Tongue (tissue), 3 donors: Measurements from ENCODE around the gene CCDC85C. TPM values are rescaled to one million over a fixed set of nuclear protein-coding genes. Genes with fewer than 3 reads are reported as not detected.

Experiments used
- DNase-seq: peaks from one replicate; pipeline ENCODE4 v3.0.0-alpha.2; 2015
- small RNA-seq: library from RNA; depleted of rRNA; stranded (forward); fragments of <200 nt; gene quantifications from one replicate; pipeline ENCODE3, GENCODE V24; 2014; ENCODE audit warnings: low replicate concordance
- total RNA-seq: library from RNA; depleted of rRNA; stranded (reverse); fragments of >200 nt; gene quantifications from one replicate; pipeline ENCODE4 v1.2.3, GENCODE V29; 2014

The CCDC85C gene
- total RNA-seq, 1 donor from 2014 or later, result 8.4 TPM

DNA sequence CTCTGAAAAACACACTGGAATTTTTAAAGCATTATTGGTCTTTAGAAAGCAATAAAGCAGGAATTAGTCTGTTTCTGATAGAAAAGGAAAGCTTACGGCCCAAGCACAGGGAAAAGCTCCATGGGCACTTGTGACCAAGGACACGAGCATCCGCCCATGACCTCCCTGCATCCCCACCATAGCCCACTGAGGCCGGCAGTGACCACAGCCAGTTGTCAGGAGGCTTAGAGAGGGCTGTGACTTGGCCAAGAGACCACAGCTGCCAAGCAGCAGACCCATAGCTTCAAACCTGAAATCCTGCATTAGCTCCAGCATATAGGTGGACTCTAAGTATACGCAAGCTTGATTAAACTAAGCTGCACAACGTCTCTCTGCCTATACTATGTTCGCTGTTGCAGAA lies 132.3 kb downstream of the CCDC85C start:
- DNase-seq, result no peak

DNA sequence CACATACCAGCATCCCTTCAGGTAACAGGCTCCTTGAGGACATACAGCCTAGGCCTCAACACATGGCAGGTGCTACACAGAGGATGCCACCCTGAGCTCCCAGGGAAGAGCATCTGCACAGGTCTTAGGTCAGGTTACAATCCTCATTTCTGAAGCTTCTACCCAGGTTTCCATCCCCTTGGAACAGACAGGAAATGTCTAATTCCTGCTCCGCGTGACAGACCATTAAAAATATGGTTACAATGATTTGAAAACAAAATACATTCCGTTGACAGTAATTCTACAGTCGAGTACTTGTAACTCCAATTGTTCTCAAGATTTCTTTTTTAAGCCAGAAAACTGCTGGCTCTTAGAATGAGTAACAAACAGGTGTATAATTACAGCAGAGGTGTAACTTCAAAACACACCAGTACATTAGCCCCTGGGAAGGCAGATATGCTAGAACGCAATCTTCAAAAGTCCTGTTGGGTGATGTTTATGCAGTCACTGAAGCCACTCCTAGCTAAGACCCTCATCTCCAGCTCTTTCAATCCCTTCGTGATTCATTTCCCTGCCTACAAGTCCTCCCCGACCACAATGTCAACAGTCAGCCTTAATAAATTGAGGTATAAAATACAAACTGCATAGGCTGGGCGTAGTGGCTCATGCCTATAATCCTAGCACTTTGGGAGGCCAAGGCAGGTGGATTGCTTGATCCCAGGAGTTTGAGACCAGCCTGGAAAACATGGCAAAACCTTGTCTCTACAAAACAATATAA lies 135.0 kb downstream of the CCDC85C start:
- DNase-seq, result no peak

- DNase-seq, result no peak
Observed at GRCh38 chr14:99468081-99468480, 135.9 kb downstream of the CCDC85C start.

GRCh38 chr14:99467336-99468078 lies 136.5 kb downstream of the CCDC85C start:
- peak; percentile 64 for DNase-seq

- no peak for DNase-seq
Observed at GRCh38 chr14:99466758-99467157, 137.2 kb downstream of the CCDC85C start.

GRCh38 chr14:99465288-99465687 lies 138.7 kb downstream of the CCDC85C start:
- no peak for DNase-seq

GRCh38 chr14:99463974-99464373 lies 140.0 kb downstream of the CCDC85C start:
- no peak for DNase-seq

DNA sequence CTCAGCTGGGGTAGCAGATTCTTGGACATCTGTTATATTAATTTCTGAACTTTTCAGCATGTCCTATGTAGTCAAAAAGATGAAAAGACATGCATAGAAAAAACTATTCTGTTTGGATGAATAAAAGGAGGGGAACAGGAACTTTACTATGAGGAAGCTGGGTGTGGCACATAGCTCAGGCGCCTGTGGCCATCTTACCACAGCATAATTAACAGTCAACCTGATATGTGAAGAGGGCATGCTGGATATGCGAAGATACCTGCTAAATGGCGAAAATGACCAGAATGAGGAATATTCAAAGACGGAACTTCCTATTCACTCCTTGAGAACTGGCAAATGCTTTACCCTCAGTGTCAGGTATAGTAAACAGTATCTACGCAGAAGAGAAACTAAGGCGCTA lies 141.8 kb downstream of the CCDC85C start:
- DNase-seq, result no peak

DNA sequence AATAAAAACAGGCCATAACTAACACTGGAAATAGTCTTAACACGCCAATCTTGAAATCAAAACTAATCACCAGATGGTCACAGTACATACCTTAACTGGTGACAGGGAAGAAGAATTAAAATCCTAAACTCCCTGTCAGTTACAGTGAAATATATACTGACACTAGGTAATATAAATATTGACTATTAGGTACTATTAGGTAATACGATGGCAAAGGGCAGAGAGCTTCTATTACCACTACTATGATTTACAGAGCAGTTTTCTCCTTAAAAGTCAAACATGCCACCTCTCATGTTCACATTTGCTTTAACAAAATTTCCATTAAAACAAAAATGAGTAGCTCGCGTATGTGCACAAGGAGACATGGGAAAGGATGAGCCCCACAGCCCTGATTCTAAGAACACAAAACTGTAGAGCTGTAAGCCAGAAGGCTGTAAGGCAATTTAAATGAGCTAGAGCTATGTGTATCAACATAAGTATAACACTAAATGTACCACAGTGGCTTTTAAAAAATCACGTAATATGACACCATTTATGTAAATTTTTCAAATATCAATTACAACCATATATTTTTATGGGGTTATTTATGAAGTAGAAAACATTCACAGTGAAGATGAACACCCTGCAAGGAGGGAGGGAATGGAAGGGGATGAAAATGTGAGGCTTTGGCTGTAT lies 142.5 kb downstream of the CCDC85C start:
- DNase-seq, result no peak

DNA sequence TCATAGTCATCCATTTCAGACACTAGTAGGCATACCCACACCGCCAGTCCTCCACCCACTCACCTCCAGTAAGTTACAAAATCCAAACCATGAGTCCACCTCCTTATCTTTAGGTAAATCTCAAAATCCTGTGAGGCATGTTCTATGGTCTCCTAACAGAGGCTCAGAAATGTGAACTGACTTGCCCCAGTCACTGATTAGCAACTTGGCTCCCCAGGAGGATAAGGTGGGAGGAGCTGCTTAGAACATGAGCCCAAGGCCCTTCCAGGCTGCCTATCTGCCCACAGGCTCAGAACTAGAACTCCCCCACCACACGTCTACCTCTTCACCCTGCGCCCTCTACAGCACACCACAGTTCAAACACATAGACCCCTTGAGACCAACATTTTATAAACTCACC lies 143.2 kb downstream of the CCDC85C start:
- no peak for DNase-seq

DNA sequence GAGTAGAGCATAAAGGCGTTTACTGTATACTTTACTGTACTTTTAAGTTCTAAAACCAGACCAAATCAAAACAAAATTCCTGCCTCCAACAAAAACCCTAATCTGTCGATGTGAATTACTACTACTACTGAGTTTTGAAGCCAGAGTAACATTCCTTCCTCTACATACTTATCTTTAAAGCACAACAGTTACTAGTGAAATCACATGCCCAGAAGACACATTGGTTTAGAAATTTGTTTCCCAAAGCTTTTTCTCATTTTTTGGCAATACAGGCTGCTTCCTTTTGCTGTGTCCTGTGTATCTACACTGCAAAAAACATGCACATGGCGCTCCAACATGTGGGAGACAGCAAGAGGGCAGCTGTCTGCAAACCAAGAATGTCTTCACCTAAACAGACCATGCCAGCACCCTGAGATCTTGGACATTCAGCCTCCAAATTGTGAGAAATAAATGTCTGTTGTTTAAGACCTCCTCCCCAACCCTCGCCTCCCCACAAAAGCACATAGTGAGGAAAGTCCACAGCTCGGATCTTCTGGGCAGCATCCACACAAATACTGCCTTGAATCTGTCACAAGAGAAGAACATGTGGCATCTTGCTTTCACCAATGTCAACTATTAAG lies 144.4 kb downstream of the CCDC85C start:
- DNase-seq, result no peak

GRCh38 chr14:99454246-99454645 lies 149.8 kb downstream of the CCDC85C start:
- no peak for DNase-seq

DNA sequence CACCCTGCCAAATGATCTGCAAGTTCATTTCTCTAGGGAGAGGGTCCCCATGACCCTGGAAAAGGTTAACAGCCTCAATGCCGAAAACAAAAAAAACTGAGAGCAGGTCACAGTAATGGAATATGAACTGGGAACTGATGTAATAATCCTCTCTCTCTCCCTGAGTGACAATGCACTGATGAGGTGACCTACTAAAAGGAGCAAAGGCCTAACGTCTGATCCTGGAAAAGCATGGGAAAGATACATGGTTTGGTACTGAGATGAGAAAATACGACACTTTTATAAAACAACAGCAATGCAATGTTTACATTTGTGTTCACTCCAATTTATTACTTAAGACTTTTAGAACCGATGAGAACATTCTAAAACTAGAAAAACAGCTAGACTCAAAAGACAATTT lies 151.0 kb downstream of the CCDC85C start:
- no peak for DNase-seq

- peak; percentile 43 for DNase-seq
Observed at GRCh38 chr14:99451234-99451633, 152.8 kb downstream of the CCDC85C start.

- DNase-seq, result no peak
Observed at GRCh38 chr14:99450266-99450665, 153.7 kb downstream of the CCDC85C start.

Small RNA genes within 50 kb of the gene (small RNA-seq; reads per million reads assigned to genes)
- gene RF00019, result not detected

Other genes with a start within 250 kb of the CCDC85C start
- 119 TPM for gene SETD3, start 123.3 kb downstream of the CCDC85C start, total RNA-seq
- 28.5 TPM for gene CCNK, start 122.8 kb downstream of the CCDC85C start, total RNA-seq
- 3.1 TPM for gene HHIPL1, start 40.9 kb upstream of the CCDC85C start, total RNA-seq
- 3.1 TPM for gene CYP46A1, start 80.1 kb upstream of the CCDC85C start, total RNA-seq
- gene EML1, start 189.2 kb upstream of the CCDC85C start, total RNA-seq, result 92.9 TPM